Ishikawa (cell line): ENCODE measurements around the gene ADARB1.

Experiments used
- CEBPB ChIP-seq: IDR thresholded peaks from 2 replicates; pipeline ENCODE4 v1.6.1; 2012
- CREB1 ChIP-seq: IDR thresholded peaks from 2 replicates; pipeline ENCODE4 v1.6.1; 2012; ENCODE audit warnings: low read depth
- EP300 ChIP-seq: IDR thresholded peaks from 2 replicates; pipeline ENCODE4 v1.6.1; 2012; ENCODE audit warnings: borderline replicate concordance
- FOXM1 ChIP-seq: IDR thresholded peaks from 2 replicates; pipeline ENCODE4 v1.6.1; 2012; ENCODE audit warnings: low read depth, borderline replicate concordance
- MAX ChIP-seq: IDR thresholded peaks from 2 replicates; pipeline ENCODE4 v1.6.1; 2012
- NFIC ChIP-seq: IDR thresholded peaks from 2 replicates; pipeline ENCODE4 v1.6.1; 2012
- RAD21 ChIP-seq: IDR thresholded peaks from 2 replicates; pipeline ENCODE4 v1.6.1; 2012; ENCODE audit warnings: low read depth
- REST ChIP-seq: IDR thresholded peaks from 2 replicates; pipeline ENCODE4 v1.6.1; 2012; ENCODE audit warnings: low read depth, mild to moderate bottlenecking
- TAF1 ChIP-seq: IDR thresholded peaks from 2 replicates; pipeline ENCODE4 v1.6.1; 2012; ENCODE audit warnings: low read depth, mild to moderate bottlenecking
- YY1 ChIP-seq: IDR thresholded peaks from 2 replicates; pipeline ENCODE4 v1.6.1; 2012; ENCODE audit warnings: low read depth

- TF ChIP-seq YY1, result no peak
- TF ChIP-seq CEBPB, result no peak
- TF ChIP-seq EP300, result no peak
- TF ChIP-seq MAX, result no peak
- TF ChIP-seq REST, result no peak
- TF ChIP-seq FOXM1, result no peak
- no peak for TF ChIP-seq CREB1
- TF ChIP-seq TAF1, result no peak
- no peak for TF ChIP-seq RAD21
- no peak for TF ChIP-seq NFIC
Measured at GRCh38 chr21:45209046-45209445, 134.7 kb downstream of the ADARB1 start.
